Medulla oblongata (tissue), 1 donor: ENCODE measurements around the gene S100A5.

Experiments used
- DNase-seq: peaks from one replicate; pipeline ENCODE4 v3.0.0-alpha.2; 2015; ENCODE audit errors: extremely low spot score

S100A5 gene

GRCh38 chr1:153507926-153508583, 32.7 kb downstream of the S100A5 start:
- no peak for DNase-seq

DNA sequence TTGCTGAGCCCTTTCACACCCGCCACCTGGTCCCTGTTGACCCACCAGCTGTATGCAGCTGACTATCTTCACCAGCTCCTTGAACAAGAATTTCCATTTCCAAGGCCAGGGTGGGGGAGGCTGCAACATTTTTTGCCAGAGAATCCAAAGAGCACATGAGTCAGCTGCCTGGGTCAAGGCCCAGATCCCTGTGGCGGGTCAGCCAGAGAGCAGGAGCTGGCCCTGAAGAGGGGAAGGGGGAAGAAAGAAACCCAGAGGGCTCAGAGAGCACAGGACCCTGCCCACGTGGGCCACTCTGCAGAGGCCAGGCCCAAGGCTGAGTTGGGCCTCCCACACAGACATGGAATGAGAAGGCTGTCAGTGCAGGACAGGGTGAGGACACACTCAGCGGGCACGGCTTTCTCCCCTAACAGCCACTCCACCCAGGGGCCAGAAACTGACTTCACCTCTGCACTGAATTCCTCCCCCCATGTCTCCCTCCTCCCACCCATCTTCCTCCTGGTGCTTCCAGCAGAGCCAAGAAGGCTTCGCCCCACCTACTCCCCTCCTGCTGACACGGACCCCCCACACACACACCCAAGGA, 33.8 kb downstream of the S100A5 start:
- peak; percentile 56 for DNase-seq

DNA sequence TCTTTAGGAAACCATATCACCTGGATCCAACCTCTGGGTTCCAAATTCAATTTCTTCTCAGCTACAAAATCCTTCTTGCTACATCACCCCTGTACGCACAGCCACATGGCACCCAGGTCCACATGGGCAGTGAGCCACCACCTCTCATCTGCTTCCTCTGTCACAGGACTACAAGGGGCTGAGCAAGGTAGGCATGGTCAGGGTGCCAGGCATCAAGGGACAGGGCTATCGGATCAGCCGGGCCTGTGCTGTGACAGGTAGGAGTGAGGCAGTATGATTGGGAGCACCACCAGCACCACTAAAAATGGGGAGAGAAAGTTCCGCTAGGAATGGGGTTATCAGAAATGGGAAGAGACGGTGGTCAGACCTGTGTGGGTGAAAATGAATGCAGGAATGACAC, 34.3 kb downstream of the S100A5 start:
- no peak for DNase-seq

DNA sequence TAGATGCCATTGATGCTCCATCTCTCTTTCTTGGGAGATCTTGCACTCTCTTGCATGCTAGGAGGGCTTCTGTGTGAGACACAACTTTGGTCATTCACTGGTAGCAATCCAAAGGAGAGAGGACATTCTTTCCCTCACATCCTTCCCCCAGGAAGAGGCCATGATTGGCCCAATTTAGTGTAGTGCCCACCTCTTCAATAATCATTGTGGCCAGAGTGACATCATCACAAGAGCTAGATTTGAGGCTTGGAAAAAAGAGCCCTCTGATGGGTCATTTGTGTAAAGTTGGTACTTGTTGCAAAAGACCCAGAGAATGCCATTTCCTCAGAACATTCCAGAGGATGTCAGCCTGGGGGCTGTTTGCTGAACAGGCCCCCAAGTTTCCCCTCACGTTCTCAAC, 35.2 kb downstream of the S100A5 start:
- DNase-seq, result no peak

DNA sequence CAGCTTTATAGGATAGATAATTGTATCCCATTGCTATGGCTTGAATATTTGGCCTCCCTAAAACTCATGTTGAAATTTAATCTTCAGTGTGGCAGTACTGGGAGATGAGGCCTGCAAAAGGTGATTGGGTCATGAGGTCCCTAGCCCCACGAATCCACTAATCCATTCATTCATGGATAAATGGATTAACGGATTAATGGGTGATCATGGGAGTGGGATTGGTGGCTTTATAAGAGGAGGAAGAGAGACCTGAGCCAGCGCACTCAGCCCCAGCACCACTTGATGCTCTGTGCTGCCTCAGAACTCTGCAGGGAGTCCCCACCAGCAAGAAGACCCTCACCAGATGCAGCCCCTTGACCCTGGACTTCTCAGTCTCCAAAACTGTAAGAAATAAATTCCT, 37.0 kb downstream of the S100A5 start:
- no peak for DNase-seq

DNA sequence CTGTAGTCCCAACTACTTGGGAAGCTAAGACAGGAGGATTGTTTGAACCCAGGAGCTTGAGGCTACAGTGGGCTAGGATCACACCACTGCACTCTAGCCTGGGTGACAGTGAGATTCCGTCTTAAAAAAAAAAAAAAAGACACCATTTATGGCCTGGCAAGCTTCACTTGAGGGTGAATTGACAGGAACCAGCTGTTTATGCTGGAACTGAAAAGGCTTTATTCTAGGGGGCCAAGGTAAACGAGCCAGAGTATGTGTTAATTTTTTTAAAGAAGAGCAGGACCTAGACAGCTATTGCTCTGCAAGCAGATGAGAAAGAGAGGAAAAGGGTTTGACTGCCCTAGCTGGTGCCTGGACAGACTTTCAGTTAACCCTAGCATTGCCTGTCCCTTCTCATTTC, 42.0 kb downstream of the S100A5 start:
- no peak for DNase-seq

GRCh38 chr1:153495536-153495935, 45.2 kb downstream of the S100A5 start:
- DNase-seq, result no peak

DNA sequence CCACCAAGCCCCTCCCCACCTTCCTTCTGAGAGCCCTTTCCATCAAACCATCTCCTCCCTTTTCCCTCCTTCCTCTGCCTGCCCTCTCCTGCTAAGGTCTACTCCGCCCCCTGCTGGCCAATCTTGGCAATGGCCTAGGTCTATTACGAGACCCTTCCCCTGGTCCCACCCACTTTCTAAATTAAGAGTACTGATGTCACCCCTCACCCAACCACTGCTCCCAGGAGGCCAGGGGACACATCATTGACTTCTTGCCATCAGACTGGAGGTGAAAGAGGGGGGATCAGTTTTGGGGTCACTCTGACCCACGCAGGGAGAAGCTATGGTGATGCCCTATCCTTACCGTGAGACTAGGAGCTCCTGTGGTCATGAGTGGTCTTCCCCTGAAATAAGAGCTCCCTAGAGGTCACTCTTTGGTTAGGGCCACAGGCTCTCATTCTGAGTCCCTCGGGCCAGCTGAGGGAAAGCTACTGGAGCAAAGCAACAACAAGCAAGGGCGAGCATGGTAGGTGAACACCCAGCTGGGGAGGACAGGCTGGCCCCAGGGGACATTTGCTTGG, 45.7 kb downstream of the S100A5 start:
- DNase-seq, result peak; percentile 63

DNA sequence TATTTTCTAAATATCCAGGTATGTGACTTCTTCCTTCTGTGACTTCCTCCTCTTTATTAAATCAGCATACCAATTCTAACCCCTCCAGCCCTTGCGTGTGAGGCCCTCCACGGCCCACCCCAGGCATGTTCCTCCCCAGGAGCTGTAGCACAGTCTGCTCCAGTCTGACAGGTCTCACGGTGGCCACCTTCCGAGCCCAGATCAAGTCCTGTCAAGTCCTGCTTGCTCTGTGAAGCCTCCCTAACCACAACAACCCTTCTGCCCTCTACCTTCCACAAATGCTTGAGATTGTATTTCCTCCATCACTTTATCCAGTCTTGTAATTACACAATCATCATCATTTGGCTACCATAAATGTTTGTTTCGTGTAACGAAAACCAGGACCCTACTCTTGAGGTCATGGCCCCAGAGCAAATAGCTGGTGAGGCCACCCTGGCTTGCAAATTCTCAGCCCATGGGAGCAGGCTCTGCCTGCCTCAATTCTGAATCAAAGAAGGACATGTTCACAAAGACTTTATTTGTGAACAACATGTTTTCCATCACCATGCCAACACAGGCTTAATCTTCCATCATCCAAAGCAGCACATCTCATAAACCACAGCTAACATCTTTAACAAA, 47.3 kb downstream of the S100A5 start:
- DNase-seq, result no peak

- peak; percentile 21 for DNase-seq
Measured at GRCh38 chr1:153490272-153491051, 50.3 kb downstream of the S100A5 start.

GRCh38 chr1:153488731-153489130, 52.0 kb downstream of the S100A5 start:
- DNase-seq, result no peak

DNA sequence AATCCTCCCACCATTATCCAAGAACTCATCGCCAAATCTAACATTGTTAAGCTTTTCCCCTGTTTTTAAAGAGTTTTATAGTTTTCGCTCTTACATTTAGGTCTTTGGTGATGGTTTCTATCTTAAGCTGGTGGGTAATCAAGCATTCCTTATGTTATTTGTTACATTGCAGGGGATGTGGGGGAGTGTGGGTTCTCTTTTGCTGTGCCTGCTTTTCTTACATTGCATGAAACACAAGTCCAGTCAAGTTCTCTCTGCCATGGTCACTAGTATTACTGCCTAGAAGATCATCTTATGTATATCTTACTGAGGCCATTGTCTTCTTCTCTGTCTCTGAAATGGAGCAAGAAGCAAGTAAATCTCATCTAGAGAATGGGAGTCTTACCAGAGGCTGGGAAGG, 53.0 kb downstream of the S100A5 start:
- no peak for DNase-seq
